PC-3 (cell line): ENCODE results near the gene NCCRP1.

Source experiments
- CTCF ChIP-seq: fragments of 300-600 bp; sonication (generic); conservative IDR thresholded peaks from 2 replicates; pipeline ENCODE4 v1.5.1; 2017; ENCODE audit warnings: antibody characterized with exemption, low read depth, mild to moderate bottlenecking, low read length
- EZH2 ChIP-seq: fragments of 300-600 bp; sonication (generic); IDR thresholded peaks from one replicate; pipeline ENCODE4 v1.6.1; 2017; ENCODE audit warnings: antibody characterized with exemption, mild to moderate bottlenecking, low read length; ENCODE audit not compliant: unreplicated experiment

- TF ChIP-seq CTCF (no peak), EZH2 (no peak)
These were observed 41.4 kb downstream of the NCCRP1 start for GRCh38 chr19:39238209-39238608.
